H9 (cell line): ENCODE data around the gene CAMKK1. TPM values are rescaled to one million over a fixed set of nuclear protein-coding genes. Genes with fewer than 3 reads are reported as not detected.
"Not testable (repeated sequence)": the region's sequence is repeated elsewhere in the genome, so short reads cannot be mapped to it uniquely, and the experiment has no call there.

Source experiments
- DNase-seq: peaks from one replicate; pipeline ENCODE4 v3.0.0-alpha.2; 2017
- H2AFZ ChIP-seq: one replicate; pipeline ENCODE4 v1.6.1; 2013; ENCODE audit warnings: mild to moderate bottlenecking, low read length, control low read depth, moderate library complexity
- H2AK5ac ChIP-seq: 2 replicates; pipeline ENCODE4 v1.6.1; 2013; ENCODE audit warnings: low read length, control low read depth, mixed read lengths; ENCODE audit not compliant: insufficient read length
- H2BK120ac ChIP-seq: one replicate; pipeline ENCODE4 v1.6.1; 2013; ENCODE audit warnings: low read depth, mild to moderate bottlenecking, low read length, control low read depth, inconsistent platforms; ENCODE audit not compliant: poor library complexity, severe bottlenecking
- H2BK12ac ChIP-seq: 2 replicates; pipeline ENCODE4 v1.6.1; 2013; ENCODE audit warnings: low read length, control low read depth, mixed read lengths, low read depth; ENCODE audit not compliant: insufficient read length
- H2BK15ac ChIP-seq: 2 replicates; pipeline ENCODE4 v1.6.1; 2013; ENCODE audit warnings: low read depth, low read length, control low read depth
- H2BK20ac ChIP-seq: one replicate; pipeline ENCODE4 v1.6.1; 2013; ENCODE audit warnings: low read depth, mild to moderate bottlenecking, low read length, control low read depth, inconsistent platforms; ENCODE audit not compliant: poor library complexity, severe bottlenecking
- H2BK5ac ChIP-seq: 2 replicates; pipeline ENCODE4 v1.6.1; 2013; ENCODE audit warnings: low read length, control low read depth, mixed read lengths; ENCODE audit not compliant: insufficient read length
- H3K14ac ChIP-seq: 2 replicates; pipeline ENCODE4 v1.6.1; 2013; ENCODE audit warnings: low read length, control low read depth; ENCODE audit not compliant: insufficient read depth
- H3K18ac ChIP-seq: 2 replicates; pipeline ENCODE4 v1.6.1; 2013; ENCODE audit warnings: low read depth, mild to moderate bottlenecking, mixed read lengths, low read length, control low read depth; ENCODE audit not compliant: insufficient read length
- H3K23ac ChIP-seq: 2 replicates; pipeline ENCODE4 v1.6.1; 2013; ENCODE audit warnings: low read length, control low read depth, mixed read lengths, low read depth; ENCODE audit not compliant: insufficient read length
- H3K23me2 ChIP-seq: 2 replicates; pipeline ENCODE4 v1.6.1; 2013; ENCODE audit warnings: low read depth, mild to moderate bottlenecking, mixed read lengths, low read length, control low read depth; ENCODE audit not compliant: insufficient read length, poor library complexity, severe bottlenecking
- H3K27ac ChIP-seq: 2 replicates; pipeline ENCODE4 v1.5.1; 2013; ENCODE audit warnings: low read length, control low read depth, mixed read lengths, low read depth; ENCODE audit not compliant: insufficient read length
- H3K27me3 ChIP-seq: 2 replicates; pipeline ENCODE4 v1.6.1; 2013; ENCODE audit warnings: low read length, control low read depth, inconsistent platforms; ENCODE audit not compliant: insufficient read depth
- H3K4ac ChIP-seq: 2 replicates; pipeline ENCODE4 v1.6.1; 2013; ENCODE audit warnings: low read depth, mild to moderate bottlenecking, control low read depth, inconsistent platforms, low read length, moderate library complexity
- H3K4me1 ChIP-seq: 2 replicates; pipeline ENCODE4 v1.6.1; 2013; ENCODE audit warnings: low read length, control low read depth, inconsistent platforms; ENCODE audit not compliant: insufficient read depth
- H3K4me2 ChIP-seq: 2 replicates; pipeline ENCODE4 v1.6.1; 2013; ENCODE audit warnings: low read length, control low read depth, mixed read lengths; ENCODE audit not compliant: insufficient read length, insufficient read depth
- H3K56ac ChIP-seq: 2 replicates; pipeline ENCODE4 v1.6.1; 2013; ENCODE audit warnings: low read depth, mild to moderate bottlenecking, mixed read lengths, low read length, control low read depth; ENCODE audit not compliant: insufficient read length
- H3K79me1 ChIP-seq: 2 replicates; pipeline ENCODE4 v1.6.1; 2013; ENCODE audit warnings: low read depth, mild to moderate bottlenecking, moderate library complexity, low read length, control low read depth, inconsistent platforms; ENCODE audit not compliant: insufficient read depth, poor library complexity, severe bottlenecking
- H3K79me2 ChIP-seq: 2 replicates; pipeline ENCODE4 v1.6.1; 2013; ENCODE audit warnings: low read length, control low read depth, inconsistent platforms; ENCODE audit not compliant: insufficient read depth
- H3K9ac ChIP-seq: 2 replicates; pipeline ENCODE4 v1.6.1; 2013; ENCODE audit warnings: low read length, control low read depth, mixed read lengths; ENCODE audit not compliant: insufficient read length; ENCODE audit errors: extremely low read depth
- H3K9me3 ChIP-seq: one replicate; pipeline ENCODE4 v1.6.1; 2013; ENCODE audit warnings: low read depth, low read length, inconsistent platforms; ENCODE audit not compliant: control insufficient read depth
- H3T11ph ChIP-seq: one replicate; pipeline ENCODE4 v1.6.1; 2013; ENCODE audit warnings: mild to moderate bottlenecking, low read length, control low read depth, inconsistent platforms
- H4K20me1 ChIP-seq: one replicate; pipeline ENCODE4 v1.6.1; 2013; ENCODE audit not compliant: control insufficient read depth, insufficient read length, insufficient read depth
- H4K5ac ChIP-seq: 2 replicates; pipeline ENCODE4 v1.6.1; 2013; ENCODE audit warnings: low read depth, mild to moderate bottlenecking, mixed read lengths, low read length, control low read depth; ENCODE audit not compliant: insufficient read length
- H4K8ac ChIP-seq: replicated peaks from 2 replicates; pipeline ENCODE4 v1.6.1; 2013; ENCODE audit warnings: low read length, control low read depth, mixed read lengths, low read depth; ENCODE audit not compliant: insufficient read length
- H4K91ac ChIP-seq: 2 replicates; pipeline ENCODE4 v1.6.1; 2013; ENCODE audit warnings: low read depth, mild to moderate bottlenecking, moderate library complexity, mixed read lengths, low read length, control low read depth; ENCODE audit not compliant: insufficient read length
- H3K27ac Mint-ChIP-seq, 3 experiments: 2 replicates in 2 of 3; 3 replicates in 1 of 3; pipeline ENCODE4 v1.8.0; 2020 to 2021; ENCODE audit warnings: mixed read lengths in 3 of 3, mild to moderate bottlenecking in 1 of 3, moderate library complexity in 1 of 3
- H3K27me3 Mint-ChIP-seq: 2 replicates; pipeline ENCODE4 v1.8.0; 2021; ENCODE audit warnings: low read depth, mild to moderate bottlenecking, moderate library complexity, mixed read lengths
- H3K36me3 Mint-ChIP-seq, 3 experiments: 2 replicates in 2 of 3; 3 replicates in 1 of 3; pipeline ENCODE4 v1.8.0; 2020 to 2021; ENCODE audit warnings: low read depth in 3 of 3, mixed read lengths in 3 of 3; ENCODE audit not compliant: insufficient read depth in 1 of 3
- H3K4me1 Mint-ChIP-seq, 2 experiments: 2 replicates each; pipeline ENCODE4 v1.8.0; 2020; ENCODE audit warnings: mixed read lengths in 2 of 2
- H3K4me3 Mint-ChIP-seq, 2 experiments: 2 replicates in 1 of 2; 3 replicates in 1 of 2; pipeline ENCODE4 v1.8.0; 2020 to 2021; ENCODE audit warnings: mild to moderate bottlenecking in 2 of 2, mixed read lengths in 2 of 2, moderate library complexity in 1 of 2
- H3K9me3 Mint-ChIP-seq, 2 experiments: 2 replicates in 1 of 2; 3 replicates in 1 of 2; pipeline ENCODE4 v1.8.0; 2020; ENCODE audit warnings: mild to moderate bottlenecking in 2 of 2, mixed read lengths in 2 of 2, moderate library complexity in 1 of 2
- CTCF ChIP-seq: fragments of 200-600 bp; sonication (generic); conservative IDR thresholded peaks from 3 replicates; pipeline ENCODE4 v1.8.0; 2021; ENCODE audit warnings: antibody characterized with exemption, mild to moderate bottlenecking
- WGBS: extraction: QIAGEN DNeasy Blood & Tissue Kit; methylation state at CpG from one replicate; pipeline ENCODE4 v1.1.7; 2013; ENCODE audit warnings: missing lambda C conversion rate, low lambda C conversion rate, mixed read lengths; ENCODE audit not compliant: insufficient read length; ENCODE audit errors: extremely low coverage; 5-methylcytosine and 5-hydroxymethylcytosine counted together
- total RNA-seq: library from RNA; stranded (reverse); gene quantifications from 2 replicates; pipeline ENCODE4 v1.2.1, GENCODE V29; 2021

The CAMKK1 gene
- total RNA-seq, 1 experiment from 2014 or later = 6.7 TPM

- Mint-ChIP-seq H3K36me3 (peaks cover 11 to 36% (median 35%) of the 10 kb centered on the region in 3 experiments; a peak in 6 of 7 replicates), H3K27me3 (peaks cover 9% of the 10 kb centered on the region), H3K4me1 (peaks cover 12 to 18% of the 10 kb centered on the region in 2 experiments), H3K4me3 (peak overlapping the region; percentile 94 to 98), H3K27ac (peak overlapping the region in 2 of 3 experiments; percentile 96 to 97; a peak in 5 of 7 replicates), H3K9me3 (no peaks in the 10 kb centered on the region)
- Histone ChIP-seq H3K27ac (no peak overlapping the region), H2AK5ac (no peak overlapping the region), H4K20me1 (no peaks in the 10 kb centered on the region), H2AFZ (no peak overlapping the region), H3K23ac (no peak overlapping the region), H3K56ac (no peak overlapping the region), H2BK12ac (no peak overlapping the region), H3K9me3 (no peaks in the 10 kb centered on the region), H3K18ac (no peak overlapping the region), H3K4ac (no peak overlapping the region), H4K5ac (no peak overlapping the region), H3K4me2 (peak overlapping the region; percentile 60), H3K79me2 (peaks cover 10% of the 10 kb centered on the region; the same call in 1 of the 2 replicates), H4K8ac (no peak overlapping the region), H3K27me3 (no peaks in the 10 kb centered on the region), H3T11ph (no peak overlapping the region), H3K9ac (peak overlapping the region; percentile 89), H2BK120ac (no peak overlapping the region), H3K4me1 (no peaks in the 10 kb centered on the region), H3K14ac (no peak overlapping the region), H3K23me2 (no peaks in the 10 kb centered on the region), H3K79me1 (peaks cover 7% of the 10 kb centered on the region), H2BK5ac (no peak overlapping the region), H4K91ac (no peak overlapping the region), H2BK20ac (no peak overlapping the region), H2BK15ac (no peak overlapping the region)
- no peak for TF ChIP-seq CTCF
- no peak for DNase-seq
- no CpG with 5 or more reads among the region's 8 CpGs for whole genome bisulfite sequencing
These were observed 47.6 kb downstream of the CAMKK1 start for GRCh38 chr17:3845291-3845620.

GRCh38 chr17:3844556-3844955 lies 48.3 kb downstream of the CAMKK1 start:
- Histone ChIP-seq H3K4me2 (peak overlapping the region; percentile 60), H3K79me2 (peaks cover 10% of the 10 kb centered on the region; the same call in 1 of the 2 replicates)
- not testable (repeated sequence) for H3K23me2 ChIP-seq, H3K9me3 Mint-ChIP-seq, H3K56ac ChIP-seq, H3K18ac ChIP-seq, H2BK12ac ChIP-seq, H2BK15ac ChIP-seq, H2BK120ac ChIP-seq, H2BK5ac ChIP-seq, H3K27me3 ChIP-seq, H3K4ac ChIP-seq, H3K27me3 Mint-ChIP-seq, H3K27ac ChIP-seq, H3T11ph ChIP-seq, H4K5ac ChIP-seq, H2AFZ ChIP-seq, H3K4me1 ChIP-seq, H3K23ac ChIP-seq, H3K9ac ChIP-seq, H2BK20ac ChIP-seq, H3K14ac ChIP-seq, DNase-seq, H4K20me1 ChIP-seq, H2AK5ac ChIP-seq, H4K8ac ChIP-seq, H3K79me1 ChIP-seq, H4K91ac ChIP-seq, H3K9me3 ChIP-seq
- WGBS = no CpG with 5 or more reads among the region's 19 CpGs
- Mint-ChIP-seq H3K4me3 (peak overlapping the region; percentile 94 to 98), H3K4me1 (peaks cover 12 to 18% of the 10 kb centered on the region in 2 experiments), H3K27ac (peak overlapping the region in 1 of 3 experiments; percentile 33; a peak in 2 of 7 replicates), H3K36me3 (peaks cover 18 to 43% (median 42%) of the 10 kb centered on the region in 3 experiments; a peak in 6 of 7 replicates)
